ENCODE results near the gene SMOC2. TPM values are rescaled to one million over a fixed set of nuclear protein-coding genes. Genes with fewer than 3 reads are reported as not detected.

The SMOC2 gene
- total RNA-seq, 2 donors from 2014 or later: 17.8 to 167 TPM

DNA sequence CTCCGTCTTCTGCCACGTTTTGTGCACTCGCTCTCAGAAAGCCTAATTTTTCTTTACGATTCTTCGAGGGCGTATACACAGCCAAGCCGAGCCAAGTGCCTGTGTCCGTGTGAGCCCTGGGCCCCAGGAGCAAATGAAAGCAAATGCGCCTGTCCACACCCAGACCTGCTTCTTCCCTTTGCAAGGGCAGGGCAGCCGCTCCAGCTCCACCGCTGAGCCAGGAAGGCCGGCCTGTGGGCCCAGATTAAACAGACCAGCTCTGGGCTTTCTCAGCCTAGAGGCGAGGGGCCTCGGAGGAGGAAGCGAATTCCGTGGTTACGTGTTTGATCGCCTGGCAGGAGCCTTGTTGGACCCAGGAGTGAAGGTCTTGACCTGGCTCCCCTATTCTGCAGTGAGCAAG, 184.6 kb downstream of the SMOC2 start:
- Histone ChIP-seq H3K4me3 (no peak overlapping the region), H3K27ac (no peak overlapping the region), H3K9me3 (no peaks in the 10 kb centered on the region), H3K4me1 (replicated peaks) (no peaks in the 10 kb centered on the region), H3K36me3 (no peaks in the 10 kb centered on the region), H3K27me3 (replicated peaks; ENCODE audit: insufficient read depth) (no peaks in the 10 kb centered on the region)
- intact Hi-C loops (cut with DNase I): no loop called here
- no peak for DNase-seq (ENCODE audit: low spot score)
- TF ChIP-seq POLR2A (IDR thresholded peaks at IDR 0.05): no peak
- WGBS: 80% methylated on average over 18 of the region's 18 CpGs

- intact Hi-C loops (cut with DNase I): no loop called here
- WGBS: 81% methylated on average over 19 of the region's 19 CpGs
- Histone ChIP-seq H3K4me3 (no peak overlapping the region), H3K36me3 (no peaks in the 10 kb centered on the region), H3K27me3 (replicated peaks; ENCODE audit: insufficient read depth) (no peaks in the 10 kb centered on the region), H3K27ac (no peak overlapping the region), H3K4me1 (replicated peaks) (no peaks in the 10 kb centered on the region), H3K9me3 (no peaks in the 10 kb centered on the region)
- TF ChIP-seq POLR2A (IDR thresholded peaks at IDR 0.05) (no peak), POLR2AphosphoS5 (IDR thresholded peaks at IDR 0.05) (no peak), CTCF (IDR thresholded peaks at IDR 0.05) (no peak)
- DNase-seq (ENCODE audit: low spot score): no peak
These were observed 185.1 kb downstream of the SMOC2 start for GRCh38 chr6:168626046-168626602.

GRCh38 chr6:168627506-168628175, 186.7 kb downstream of the SMOC2 start:
- Histone ChIP-seq H3K27me3 (replicated peaks; ENCODE audit: insufficient read depth) (no peaks in the 10 kb centered on the region), H3K4me1 (replicated peaks) (no peaks in the 10 kb centered on the region), H3K36me3 (no peaks in the 10 kb centered on the region), H3K9me3 (no peaks in the 10 kb centered on the region), H3K27ac (peak overlapping the region; percentile 59 to 60), H3K4me3 (no peak overlapping the region)
- DNase-seq (ENCODE audit: low spot score): no peak
- intact Hi-C loops (cut with DNase I): no loop called here
- WGBS: 73% methylated on average over 8 of the region's 8 CpGs
- TF ChIP-seq CTCF (IDR thresholded peaks at IDR 0.05): no peak
- TF ChIP-seq POLR2A (IDR thresholded peaks at IDR 0.05): no peak
- TF ChIP-seq POLR2AphosphoS5 (IDR thresholded peaks at IDR 0.05): no peak

DNA sequence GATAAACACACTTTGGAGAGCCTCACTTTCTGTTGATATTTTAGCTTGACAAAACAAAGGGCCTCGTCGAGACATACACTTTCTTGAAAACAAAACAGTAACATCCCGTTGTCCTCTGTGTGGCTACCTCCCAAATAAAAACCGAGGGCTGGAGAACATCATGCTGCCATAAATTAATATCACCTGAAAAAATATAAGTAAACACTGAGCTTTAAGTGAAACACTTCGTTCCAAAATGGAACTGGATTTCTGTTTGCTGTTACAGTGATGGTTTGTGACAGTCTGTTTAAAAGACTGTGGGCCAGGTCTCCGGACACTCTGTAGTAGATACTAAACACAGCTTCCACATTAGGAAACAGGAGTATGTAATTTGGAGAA, 187.2 kb downstream of the SMOC2 start:
- intact Hi-C loops (cut with DNase I): no loop called here
- Histone ChIP-seq H3K4me3 (no peak overlapping the region), H3K36me3 (no peaks in the 10 kb centered on the region), H3K4me1 (replicated peaks) (no peaks in the 10 kb centered on the region), H3K27me3 (replicated peaks; ENCODE audit: insufficient read depth) (no peaks in the 10 kb centered on the region), H3K9me3 (no peaks in the 10 kb centered on the region), H3K27ac (peak overlapping the region; percentile 59 to 60)
- TF ChIP-seq POLR2AphosphoS5 (IDR thresholded peaks at IDR 0.05) (peak; percentile 42), POLR2A (IDR thresholded peaks at IDR 0.05) (no peak)
- WGBS: 35% methylated on average over 6 of the region's 6 CpGs
- no peak for DNase-seq (ENCODE audit: low spot score)

DNA sequence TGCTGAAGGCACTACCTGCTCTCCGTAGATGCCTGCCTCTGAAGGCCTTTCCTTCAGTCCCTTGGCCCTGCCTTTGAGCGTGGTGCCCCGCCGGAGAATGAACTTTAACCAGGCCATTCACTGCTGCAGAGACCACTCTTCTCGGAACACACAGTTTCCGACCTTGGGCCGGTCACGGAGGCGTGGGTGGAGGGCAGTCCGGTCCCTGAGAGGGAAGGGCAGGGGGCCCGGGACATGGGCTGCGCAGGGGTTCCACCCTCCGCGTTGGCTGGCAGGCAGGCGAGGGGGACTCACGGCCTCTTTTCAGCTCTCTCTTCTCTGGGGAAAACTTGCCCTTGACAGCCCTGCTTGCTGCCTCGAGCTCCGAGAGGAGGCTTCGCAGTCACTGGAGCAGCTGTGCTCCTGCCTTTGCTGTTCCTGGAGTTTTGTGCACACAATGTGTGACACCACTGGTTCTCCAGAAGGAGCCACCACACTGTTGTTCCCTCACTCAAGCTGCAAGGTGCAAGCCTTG, 187.8 kb downstream of the SMOC2 start:
- Histone ChIP-seq H3K27ac (peak overlapping the region in 1 of 2 donors; percentile 59), H3K36me3 (no peaks in the 10 kb centered on the region), H3K27me3 (replicated peaks; ENCODE audit: insufficient read depth) (no peaks in the 10 kb centered on the region), H3K4me1 (replicated peaks) (no peaks in the 10 kb centered on the region), H3K4me3 (no peak overlapping the region), H3K9me3 (no peaks in the 10 kb centered on the region)
- DNase-seq (ENCODE audit: low spot score): no peak
- WGBS: 95% methylated on average over 19 of the region's 19 CpGs
- TF ChIP-seq CTCF (IDR thresholded peaks at IDR 0.05) (no peak), POLR2A (IDR thresholded peaks at IDR 0.05) (no peak), POLR2AphosphoS5 (IDR thresholded peaks at IDR 0.05) (no peak)
- intact Hi-C loops (cut with DNase I): no loop called here

DNA sequence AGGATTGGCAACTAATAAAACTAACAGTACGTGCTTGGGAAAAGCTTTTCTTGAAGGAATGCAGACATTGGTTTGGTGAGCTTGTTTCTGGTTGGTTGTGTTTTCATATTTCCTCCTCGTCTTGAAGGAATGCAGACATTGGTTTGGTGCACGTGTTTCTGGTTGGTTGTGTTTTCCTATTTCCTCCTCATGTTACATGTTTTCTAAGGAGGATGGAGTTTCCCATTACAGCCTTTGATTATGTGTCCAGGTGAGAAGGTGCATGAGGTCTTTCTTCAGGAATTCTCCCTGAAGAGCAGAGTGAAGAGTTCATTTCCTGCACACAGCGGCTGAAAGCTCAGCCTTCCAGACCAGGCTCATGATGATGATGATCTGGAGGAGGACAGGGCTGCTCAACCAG, 190.6 kb downstream of the SMOC2 start:
- intact Hi-C loops (cut with DNase I): no loop called here
- WGBS: 90% methylated on average over 4 of the region's 4 CpGs

More for the DNA sequence above, 190.6 kb downstream of the SMOC2 start:
- H3K36me3 ChIP-seq: no peaks in the 10 kb centered on the region
- no peaks in the 10 kb centered on the region for H3K4me1 ChIP-seq (replicated peaks)
- no peaks in the 10 kb centered on the region for H3K9me3 ChIP-seq
- no peaks in the 10 kb centered on the region for H3K27me3 ChIP-seq (replicated peaks; ENCODE audit: insufficient read depth)
- TF ChIP-seq POLR2AphosphoS5 (IDR thresholded peaks at IDR 0.05) (no peak), CTCF (IDR thresholded peaks at IDR 0.05) (no peak), POLR2A (IDR thresholded peaks at IDR 0.05) (no peak)
- H3K4me3 ChIP-seq: no peak overlapping the region
- H3K27ac ChIP-seq: no peak overlapping the region
- DNase-seq (ENCODE audit: low spot score): no peak

Data from prostate gland (tissue), 2 donors.